GM18873 (cell line): ENCODE data around the gene COL9A3.
"Not testable (repeated sequence)": the region's sequence is repeated elsewhere in the genome, so short reads cannot be mapped to it uniquely, and the experiment has no call there.

ENCODE experiments used
- ATAC-seq: cut with Tn5 transposase; IDR thresholded peaks from one replicate; pipeline ENCODE4 v1.9.1; 2021; ENCODE audit warnings: mild to moderate bottlenecking, moderate library complexity, moderate number of reproducible peaks; ENCODE audit not compliant: unreplicated experiment, low FRiP score

The COL9A3 gene

GRCh38 chr20:62832951-62833391, 16.1 kb downstream of the COL9A3 start:
- no peak for ATAC-seq

GRCh38 chr20:62834967-62835730, 18.3 kb downstream of the COL9A3 start:
- no peak for ATAC-seq

GRCh38 chr20:62835931-62836861, 19.3 kb downstream of the COL9A3 start:
- no peak for ATAC-seq

GRCh38 chr20:62836967-62837490, 20.2 kb downstream of the COL9A3 start:
- ATAC-seq: no peak

GRCh38 chr20:62837790-62838127, 20.9 kb downstream of the COL9A3 start:
- ATAC-seq: no peak

- ATAC-seq: no peak
These were observed 21.5 kb downstream of the COL9A3 start for GRCh38 chr20:62838128-62838891.

GRCh38 chr20:62839261-62839660, 22.4 kb downstream of the COL9A3 start:
- no peak for ATAC-seq

GRCh38 chr20:62839816-62840215, 23.0 kb downstream of the COL9A3 start:
- ATAC-seq: no peak

- ATAC-seq: no peak
These were observed 23.7 kb downstream of the COL9A3 start for GRCh38 chr20:62840244-62841197.

- no peak for ATAC-seq
These were observed 24.9 kb downstream of the COL9A3 start for GRCh38 chr20:62841705-62842212.

GRCh38 chr20:62843656-62844055, 26.8 kb downstream of the COL9A3 start:
- no peak for ATAC-seq

- ATAC-seq: no peak
These were observed 27.3 kb downstream of the COL9A3 start for GRCh38 chr20:62844182-62844581.

- no peak for ATAC-seq
These were observed 28.7 kb downstream of the COL9A3 start for GRCh38 chr20:62845416-62846160.

GRCh38 chr20:62846166-62846890, 29.5 kb downstream of the COL9A3 start:
- ATAC-seq: no peak

- not testable (repeated sequence) for ATAC-seq
These were observed 32.1 kb downstream of the COL9A3 start for GRCh38 chr20:62848917-62849316.

- no peak for ATAC-seq
These were observed 32.6 kb downstream of the COL9A3 start for GRCh38 chr20:62849431-62849830.

GRCh38 chr20:62850333-62850974, 33.6 kb downstream of the COL9A3 start:
- ATAC-seq: no peak
